Measurements from ENCODE around the gene FMNL2. TPM values are rescaled to one million over a fixed set of nuclear protein-coding genes. Genes with fewer than 3 reads are reported as not detected.
A peak's percentile ranks its signal among the peaks of the same experiment; 100 is the strongest.

Gene FMNL2
- total RNA-seq, 1 donor from 2014 or later: 60.6 TPM

DNA sequence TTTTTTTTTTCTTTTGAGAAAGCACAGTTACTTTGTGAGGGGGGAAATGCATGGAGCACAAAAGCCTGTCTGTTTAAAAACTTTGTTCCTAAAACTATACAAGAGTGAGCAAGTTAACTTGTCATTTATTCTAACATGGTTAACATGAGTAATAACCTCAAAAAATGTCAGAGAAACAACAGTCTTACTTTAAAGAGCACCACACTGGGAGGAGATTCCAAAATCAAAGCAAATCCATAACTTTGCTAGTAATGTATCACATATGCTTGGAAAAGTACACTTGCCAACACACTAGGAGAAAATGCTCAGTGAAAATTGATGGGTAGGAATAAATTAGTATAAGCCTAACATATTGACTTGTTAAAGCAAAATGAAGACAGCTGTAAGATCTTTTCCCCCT lies 225.2 kb downstream of the FMNL2 start:
- DNase-seq: no peak

DNA sequence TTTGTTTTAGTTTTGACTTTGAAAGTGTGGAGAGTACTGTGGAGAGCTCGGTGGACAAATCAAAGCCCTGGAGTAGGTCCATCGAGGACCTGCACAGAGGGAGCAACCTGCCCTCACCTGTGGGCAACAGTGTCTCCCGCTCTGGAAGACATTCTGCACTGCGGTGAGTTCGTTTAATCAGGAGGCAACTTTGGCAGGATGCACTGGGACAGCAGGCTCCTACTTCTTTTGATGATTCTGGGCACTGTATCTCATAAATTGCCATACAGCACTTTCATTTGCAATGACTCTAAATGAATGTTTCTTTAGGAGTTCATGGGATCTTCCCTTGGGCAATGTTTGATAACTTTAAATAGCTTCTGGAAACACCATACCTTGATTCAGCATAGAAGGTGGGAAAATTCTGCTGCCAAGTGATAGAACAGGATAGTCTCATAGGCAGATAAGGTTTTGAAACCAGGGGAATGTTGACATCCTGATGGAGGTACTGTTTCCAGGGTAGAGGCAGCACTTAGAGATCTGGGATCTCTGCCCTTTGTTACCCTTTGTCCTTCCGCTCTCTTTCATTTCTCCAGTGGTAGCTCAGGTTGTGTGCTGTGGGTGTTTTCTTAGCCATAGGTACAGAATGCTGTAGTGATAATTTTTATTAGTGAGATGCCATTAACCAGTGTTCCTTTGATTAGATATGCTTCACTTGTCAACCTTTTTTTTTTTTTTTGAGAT lies 226.1 kb downstream of the FMNL2 start:
- no peak for DNase-seq

DNA sequence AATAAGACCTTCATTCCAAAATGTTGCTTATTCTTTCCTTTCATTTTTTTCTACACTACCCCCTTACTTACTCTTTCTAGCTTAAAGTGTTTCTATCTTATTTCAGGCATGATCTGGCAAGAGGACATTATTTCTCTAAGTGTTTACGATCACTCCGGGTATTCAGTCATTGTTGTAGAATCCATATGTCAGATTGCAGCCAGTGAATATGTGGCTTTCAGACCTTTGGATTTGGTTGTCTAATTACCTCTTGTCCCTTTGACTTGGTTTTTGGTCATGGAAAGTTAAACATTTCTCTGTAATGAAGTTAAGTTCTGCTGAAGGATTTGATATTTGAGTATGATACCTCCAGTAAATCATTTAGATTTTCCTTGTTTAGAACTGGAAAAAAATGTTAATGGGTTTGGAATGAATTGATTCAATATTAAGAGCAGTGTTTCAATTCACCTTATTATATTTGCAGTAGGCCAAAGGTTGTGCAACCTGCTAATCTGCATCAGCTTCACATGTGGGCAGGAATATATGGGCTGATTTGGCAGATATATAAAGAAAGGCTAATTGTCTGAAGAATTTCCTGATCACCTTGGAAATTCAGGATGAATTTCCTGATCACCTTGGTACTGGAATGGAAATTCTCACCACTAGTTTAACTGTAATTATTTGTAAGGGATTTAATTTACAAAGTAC lies 227.4 kb downstream of the FMNL2 start:
- no peak for DNase-seq

DNA sequence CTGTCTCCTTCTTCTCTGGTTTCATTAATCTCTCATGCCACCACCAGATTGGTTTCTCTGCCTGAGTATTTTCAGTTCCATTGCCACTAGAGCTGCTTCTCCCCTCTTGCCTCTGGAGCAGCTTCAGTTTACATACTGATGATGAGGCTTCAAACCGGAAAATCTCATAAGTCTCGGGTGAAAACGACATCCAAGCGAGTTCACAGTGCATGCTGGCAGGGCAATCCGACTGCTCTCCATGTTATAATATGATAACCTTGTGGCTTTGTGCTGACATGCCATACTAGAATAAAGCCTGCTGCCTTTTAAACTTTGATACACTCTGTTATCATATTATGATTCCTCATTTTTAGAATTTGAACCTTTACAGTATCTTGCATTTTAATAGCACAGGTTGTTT lies 228.8 kb downstream of the FMNL2 start:
- DNase-seq: no peak

DNA sequence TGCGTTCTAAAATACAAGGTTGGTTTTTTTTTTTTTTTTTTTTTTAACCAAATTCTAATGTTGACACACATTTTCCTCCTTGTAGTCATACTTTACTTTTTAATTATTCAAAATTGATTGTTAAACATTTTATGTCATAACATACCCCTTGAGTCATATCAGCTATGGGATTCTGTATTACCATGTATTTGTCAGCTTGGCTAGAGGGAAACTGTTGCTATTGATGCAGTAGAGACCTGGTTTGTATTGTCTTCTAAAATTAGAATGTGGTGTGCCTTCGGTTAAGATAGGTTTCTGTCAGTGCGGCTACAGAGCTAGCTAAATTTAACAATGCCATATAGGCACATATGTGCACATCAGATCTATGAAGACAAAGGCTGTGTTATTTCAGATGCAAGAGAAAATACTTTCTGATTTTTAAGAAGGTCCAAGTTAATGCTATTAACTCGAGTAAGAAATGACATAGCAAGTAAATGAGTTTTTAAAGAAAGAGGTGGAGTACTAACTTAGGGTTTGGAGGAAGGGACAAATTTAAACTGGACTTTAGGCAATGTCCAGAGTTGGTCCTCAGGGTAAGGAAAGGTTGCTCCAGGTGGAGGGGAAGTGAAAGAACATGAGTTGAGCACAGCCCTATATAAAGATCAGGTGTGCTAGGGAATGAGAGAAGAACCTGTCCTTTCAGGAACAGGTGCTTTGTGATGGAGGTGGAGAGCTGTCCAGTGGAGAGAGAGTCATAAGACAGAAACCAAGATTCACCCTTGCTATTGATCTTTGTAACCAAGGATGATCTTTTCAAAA lies 230.0 kb downstream of the FMNL2 start:
- no peak for DNase-seq

DNA sequence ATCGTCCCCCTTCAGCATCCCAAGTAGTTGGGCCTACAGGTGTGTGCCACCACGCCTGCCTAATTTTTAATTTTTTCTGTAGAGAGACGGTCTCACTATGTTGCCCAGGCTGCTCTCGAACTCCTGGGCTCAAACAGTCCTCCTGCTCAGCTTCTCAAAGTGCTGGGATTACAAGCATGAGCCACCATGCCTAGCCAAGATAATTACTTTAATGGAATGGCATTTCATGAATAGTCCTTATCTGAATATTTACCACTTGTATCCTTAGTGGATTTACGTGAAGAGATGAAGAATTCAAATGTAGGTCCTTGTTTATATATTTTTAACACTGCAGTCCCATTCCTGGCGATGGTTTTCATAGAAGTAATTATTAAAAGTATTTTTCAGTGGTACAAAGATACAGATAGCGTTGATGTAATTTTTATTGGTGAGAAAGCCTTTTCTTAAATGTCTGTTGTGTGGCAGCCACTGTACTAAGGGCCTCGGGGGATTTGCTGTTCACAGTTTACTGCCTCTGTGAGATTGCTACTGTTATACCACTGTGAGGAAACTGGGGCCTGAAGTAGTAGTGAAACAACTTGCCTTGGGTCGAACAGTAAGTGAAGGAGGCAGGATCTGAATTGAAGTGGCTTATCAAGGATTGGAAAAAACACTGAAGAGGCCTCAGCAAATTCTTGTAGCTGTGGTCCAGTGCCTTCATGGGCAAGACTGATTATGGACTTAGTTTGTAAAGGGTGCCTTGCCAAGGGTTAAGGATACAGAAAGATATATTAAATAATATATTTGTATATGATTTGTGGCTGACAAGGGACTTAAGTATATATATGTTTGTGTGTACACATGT lies 231.1 kb downstream of the FMNL2 start:
- no peak for DNase-seq

DNA sequence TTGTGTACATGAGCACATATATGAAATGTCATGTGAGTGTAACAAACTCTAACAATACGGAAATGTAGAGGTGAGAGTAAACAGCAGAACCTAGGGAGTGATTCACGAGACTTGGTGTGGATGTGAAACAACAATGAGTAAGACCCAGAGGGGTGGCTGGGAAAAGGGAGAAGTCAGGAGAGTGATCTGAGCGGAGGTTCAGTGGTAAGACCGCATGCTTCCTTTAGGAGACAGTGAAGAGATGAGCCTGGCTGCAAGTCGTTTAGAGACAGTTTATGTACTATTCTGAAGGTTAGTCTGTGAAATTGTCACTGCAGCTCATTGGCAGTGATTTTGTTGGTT lies 231.7 kb downstream of the FMNL2 start:
- DNase-seq: no peak

DNA sequence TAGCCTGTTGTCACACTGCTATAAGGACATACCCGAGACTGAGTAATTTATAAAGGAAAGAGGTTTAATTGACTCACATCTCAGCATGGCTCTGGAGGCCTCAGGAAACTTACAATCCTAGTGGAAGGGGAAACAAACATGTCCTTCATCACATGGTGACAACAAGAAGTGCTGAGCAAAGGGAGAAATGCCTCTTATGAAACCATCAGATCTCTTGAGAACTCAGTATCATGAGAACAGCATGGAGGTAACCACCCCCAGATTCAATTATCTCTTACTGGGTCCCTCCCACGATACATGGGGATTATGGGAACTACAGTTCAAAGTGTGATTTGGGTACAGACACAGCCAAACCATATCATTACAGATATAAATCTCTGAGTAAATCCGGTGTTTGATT lies 233.6 kb downstream of the FMNL2 start:
- DNase-seq: no peak

DNA sequence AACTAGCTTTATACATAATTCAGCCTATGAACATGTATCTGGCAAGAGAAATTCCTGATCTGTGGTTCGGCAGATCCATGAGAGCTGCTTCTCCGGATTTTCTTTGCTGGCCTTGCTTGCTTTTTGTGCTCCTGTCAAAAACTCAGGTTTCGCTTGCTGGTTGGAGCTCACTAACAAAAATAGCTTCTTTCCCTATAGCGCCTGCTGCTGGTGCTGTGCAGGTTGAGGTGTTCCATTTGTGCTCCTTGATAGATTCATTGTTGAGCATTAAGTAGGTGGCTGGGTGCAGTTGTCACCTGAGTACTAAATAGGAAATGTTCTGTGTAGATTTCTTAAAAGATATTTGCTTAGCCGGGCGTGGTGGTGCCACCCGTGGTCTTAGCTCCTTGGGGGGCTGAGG lies 234.2 kb downstream of the FMNL2 start:
- DNase-seq: no peak

DNA sequence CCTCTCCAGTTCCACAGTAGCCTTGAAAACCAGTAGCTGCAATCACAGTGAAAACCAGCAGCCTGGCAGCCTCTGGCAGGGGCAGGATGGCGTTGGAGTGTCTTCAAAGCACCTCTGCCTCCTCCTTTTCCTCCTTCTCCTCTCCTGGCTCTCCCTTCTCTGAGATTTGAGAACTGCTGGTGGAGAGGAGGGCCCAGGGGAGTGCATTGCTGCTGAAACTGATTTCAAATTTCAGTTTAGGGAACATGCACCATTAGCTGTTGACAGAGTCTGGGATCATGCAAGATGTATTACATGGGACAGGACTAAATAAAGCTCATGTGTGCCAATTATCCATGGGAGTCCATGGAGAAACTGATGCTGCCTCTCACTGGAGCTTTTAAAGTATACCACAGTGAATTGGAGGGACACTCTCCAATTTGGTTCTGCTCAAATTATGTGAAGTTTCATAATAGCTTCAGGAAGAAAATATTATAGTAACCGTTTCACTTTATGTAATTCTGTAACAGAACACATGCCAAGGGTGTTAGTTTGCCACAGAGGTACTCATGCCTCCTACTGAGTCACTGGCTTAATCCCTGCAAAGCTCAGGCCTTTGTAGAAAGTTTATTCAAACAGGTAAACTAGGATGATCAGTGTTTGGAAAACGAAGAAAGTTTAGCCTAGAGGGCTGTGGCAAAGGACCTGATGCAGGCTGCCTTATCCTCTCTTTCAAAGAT lies 236.2 kb downstream of the FMNL2 start:
- no peak for DNase-seq

DNA sequence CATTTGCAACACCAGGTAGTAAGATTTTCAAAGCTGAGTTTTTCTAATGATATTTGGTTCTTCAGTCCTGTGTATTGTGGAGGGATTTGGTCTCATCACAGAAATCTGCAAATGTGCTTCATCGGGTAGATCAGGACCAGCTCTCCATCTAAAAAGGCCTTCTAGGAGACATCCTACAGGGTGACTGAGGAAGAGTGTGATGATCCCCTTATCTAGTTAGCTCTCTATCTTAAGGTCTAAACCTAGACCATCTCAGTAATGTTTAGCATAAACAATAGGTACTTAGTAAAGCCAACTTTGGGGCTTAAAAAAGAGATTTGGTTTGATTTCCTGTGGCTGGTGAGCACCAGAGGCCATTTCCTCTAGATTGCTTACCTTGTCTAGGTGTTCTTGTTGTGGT lies 237.1 kb downstream of the FMNL2 start:
- no peak for DNase-seq

DNA sequence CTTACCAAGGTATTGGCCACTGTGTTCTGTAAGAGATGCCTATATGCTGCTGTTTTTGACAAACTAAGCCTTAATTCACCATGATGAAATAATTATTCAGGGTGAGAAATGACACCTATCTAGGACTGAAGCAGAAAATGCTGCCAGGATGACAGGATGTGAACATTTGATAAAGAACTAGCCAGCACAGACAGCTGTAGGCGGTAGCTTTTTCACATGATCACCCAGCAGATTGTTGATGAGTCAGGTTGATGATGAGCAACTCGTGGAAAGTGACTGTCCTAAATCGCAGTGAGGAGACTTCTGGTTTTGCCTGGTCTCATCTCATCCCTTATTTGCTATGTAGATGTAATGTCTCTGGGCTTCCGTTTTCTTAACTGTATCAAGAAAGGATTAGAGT lies 238.2 kb downstream of the FMNL2 start:
- peak; percentile 25 for DNase-seq

DNA sequence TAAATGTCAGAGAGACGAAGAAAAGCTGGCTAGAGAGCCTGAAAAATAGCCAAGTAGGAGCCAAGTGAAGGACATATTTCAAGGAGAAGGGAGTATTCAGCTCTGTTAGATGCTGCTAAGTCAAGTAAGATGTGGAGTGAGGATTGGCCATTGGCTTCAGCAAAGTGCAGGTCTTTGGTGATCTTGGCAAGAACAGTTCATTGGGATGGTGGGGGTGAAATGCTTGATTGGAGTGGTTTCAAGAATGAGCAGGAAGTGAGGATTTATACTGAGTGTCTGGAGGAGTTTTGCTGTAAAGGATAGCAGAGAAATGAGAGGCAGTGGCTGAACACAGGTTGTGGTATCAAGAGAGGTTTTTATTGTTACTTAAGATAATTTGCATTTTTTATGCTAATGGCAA lies 242.6 kb downstream of the FMNL2 start:
- DNase-seq: peak; percentile 21

DNA sequence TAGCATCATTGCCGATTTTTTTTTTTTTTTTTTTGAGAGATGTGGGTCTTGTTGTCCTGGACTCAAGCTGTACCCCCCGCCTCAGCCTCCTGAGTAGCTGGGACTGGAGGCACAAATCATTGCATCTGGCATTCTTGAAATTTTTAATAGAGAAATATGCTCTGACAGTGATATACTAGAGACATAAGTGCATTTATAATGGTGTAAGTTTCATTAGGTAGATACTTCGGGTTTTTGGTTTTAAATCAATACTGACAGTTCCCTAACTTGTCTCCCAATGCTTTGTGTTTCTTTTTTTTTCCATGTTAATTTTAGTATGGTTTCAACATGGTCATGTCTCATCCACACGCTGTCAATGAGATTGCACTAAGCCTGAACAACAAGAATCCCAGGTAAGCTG lies 243.6 kb downstream of the FMNL2 start:
- DNase-seq: no peak

DNA sequence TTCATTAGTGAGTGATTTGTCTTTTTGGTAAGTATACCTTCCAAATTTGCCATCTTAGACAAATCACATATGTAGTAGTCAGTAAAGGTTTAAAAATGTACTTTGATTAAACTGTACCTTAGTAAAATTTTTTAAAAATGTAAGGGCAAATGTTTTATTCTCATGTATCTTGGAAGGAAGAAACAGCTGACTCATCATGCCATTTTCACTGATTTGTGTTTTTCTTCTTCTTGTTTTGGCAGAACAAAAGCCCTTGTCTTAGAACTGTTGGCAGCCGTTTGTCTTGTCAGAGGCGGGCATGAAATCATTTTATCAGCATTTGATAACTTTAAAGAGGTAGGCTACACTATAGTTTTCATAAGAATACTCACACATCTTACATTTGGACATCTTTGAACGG lies 245.7 kb downstream of the FMNL2 start:
- peak; percentile 57 for DNase-seq

DNA sequence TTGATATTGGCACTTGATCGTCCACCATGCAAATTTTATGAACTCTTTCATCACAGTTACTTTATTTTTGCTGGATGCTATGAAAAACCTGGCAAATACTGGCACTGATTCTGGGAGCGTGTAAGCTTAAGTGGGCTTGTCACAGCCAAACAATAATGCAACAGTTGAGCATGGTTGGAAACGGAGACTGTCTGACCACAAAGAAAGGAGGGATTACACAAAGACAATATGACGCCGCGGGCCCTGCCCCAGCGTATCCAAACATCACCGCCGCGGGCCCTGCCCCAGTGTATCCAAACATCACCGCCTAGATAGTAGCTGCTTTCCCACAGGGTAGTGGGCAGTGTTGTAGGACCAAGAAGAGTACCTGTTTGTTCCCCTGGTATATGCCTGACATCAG lies 246.4 kb downstream of the FMNL2 start:
- no peak for DNase-seq

DNA sequence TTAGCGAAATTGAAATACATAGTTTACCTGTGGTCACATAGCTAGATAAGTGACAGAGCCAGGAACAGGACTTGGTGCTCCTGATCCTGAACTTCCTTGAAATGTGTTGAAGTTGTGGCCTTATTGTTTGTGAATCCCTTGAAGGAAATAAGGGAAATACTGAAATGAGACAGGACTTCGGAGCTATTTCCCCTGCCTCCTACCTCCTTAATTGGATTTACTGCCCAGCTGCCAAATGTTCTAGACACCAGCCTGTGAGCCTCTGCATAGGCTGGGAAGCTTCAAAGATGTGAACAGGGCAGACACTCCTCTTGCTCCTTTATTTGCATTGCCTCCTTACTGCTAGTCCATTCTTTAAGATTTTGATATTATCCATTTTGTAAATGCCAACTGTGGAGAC lies 247.1 kb downstream of the FMNL2 start:
- peak; percentile 51 for DNase-seq

DNA sequence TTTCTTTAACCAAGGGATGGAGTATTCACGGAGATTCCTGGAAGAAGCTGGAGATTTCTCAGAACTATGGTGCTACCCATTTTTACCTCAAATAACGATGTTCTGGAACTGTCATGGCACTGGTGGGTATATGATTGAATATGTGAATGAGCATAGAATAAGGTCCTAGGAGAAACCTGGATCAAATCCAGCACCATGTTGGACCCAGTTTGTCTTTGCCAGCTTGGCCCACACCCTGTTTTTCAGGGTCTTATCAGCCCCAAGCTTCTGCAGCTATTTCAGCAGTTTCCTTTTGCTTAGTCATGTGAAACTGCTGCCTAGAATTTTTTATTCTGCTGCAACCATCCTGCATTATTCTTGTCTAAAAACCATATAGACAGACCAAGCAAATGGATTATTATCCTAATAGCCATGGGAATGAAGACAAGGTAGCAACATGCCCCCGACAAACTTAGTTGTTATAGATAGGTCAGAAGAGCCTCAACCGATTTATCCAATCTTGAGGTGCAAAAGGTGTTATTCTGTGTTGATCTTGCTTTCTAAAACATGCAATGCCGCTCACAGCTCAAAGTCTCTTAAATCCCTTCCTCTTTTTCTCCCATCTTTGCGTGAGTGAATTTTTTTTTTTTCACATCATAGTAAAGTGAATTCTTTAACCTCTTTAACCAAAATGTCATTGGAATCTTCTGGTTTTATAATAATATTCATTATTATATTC lies 248.7 kb downstream of the FMNL2 start:
- DNase-seq: peak; percentile 12

DNA sequence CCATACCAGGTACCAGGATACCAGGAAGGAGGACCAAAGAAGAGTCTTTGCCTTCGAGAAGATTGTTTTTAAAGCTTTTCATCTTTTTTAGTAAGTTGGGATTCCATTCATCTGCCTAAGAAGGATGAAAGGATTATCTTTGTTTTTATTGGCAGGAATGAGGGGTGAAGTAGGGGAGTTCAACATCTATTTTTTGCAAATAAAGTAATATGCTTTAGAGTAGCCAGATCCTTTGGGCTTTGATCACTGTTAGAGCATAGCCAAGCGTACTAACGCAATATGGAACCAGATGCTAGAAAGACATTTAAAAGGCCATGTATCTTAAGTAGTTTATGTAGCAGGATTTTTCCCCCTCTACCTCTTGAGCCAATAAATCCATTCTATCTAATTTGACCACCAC lies 249.3 kb downstream of the FMNL2 start:
- no peak for DNase-seq

DNA sequence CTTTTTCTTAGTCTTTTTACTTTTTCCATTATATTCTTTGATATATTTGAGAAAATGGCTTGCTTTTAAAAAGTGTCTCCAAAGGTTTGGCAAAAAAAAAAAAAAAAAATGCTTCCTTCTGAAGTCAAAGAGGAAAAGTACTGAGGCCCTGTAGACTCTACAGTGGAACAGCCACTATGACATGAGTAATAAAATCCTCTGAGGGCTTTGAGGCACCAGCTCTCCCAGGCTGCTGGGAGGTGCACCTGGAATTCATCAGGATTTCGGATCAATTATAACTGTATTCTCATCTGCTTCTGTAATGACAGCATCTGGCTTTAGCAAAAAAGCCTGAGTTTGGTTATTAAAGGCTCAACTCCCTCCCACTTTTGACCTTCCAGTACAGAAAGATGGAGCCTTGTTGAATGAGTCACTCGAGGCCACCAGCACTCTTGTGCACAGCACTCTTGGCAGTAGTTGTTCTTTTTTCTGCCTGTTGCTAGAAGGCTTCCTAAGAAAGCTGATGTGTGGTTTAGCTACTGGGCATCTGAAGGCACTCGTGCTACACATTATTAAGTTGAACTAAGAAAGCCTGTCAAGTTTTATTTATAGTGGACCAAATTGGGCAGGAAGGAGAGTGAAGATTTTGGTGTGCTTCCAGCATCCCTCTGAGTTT lies 251.0 kb downstream of the FMNL2 start:
- peak; percentile 58 for DNase-seq
